ENCODE measurements around the gene SUMF1.
A peak's percentile ranks its signal among the peaks of the same experiment; 100 is the strongest.

The SUMF1 gene

DNA sequence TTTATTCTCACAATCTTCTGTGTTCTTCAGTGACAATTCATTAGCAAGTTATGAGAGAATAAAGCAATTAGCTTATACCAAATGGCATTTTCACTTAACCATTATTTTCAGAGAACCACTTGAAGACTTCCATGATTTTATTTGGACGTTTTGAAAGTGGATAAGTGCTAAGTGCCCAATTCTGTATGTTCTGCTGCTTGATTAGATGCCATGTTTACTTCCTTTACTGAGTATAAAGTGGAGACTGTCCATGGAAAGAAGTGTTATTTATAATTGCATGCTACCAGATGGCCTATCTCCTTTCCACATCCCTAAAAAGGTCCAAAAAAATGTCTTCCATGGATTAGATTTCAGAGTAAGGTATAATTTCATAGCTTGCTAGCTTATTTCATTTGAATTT, 69.6 kb downstream of the SUMF1 start:
- TF ChIP-seq, protein P1, sequence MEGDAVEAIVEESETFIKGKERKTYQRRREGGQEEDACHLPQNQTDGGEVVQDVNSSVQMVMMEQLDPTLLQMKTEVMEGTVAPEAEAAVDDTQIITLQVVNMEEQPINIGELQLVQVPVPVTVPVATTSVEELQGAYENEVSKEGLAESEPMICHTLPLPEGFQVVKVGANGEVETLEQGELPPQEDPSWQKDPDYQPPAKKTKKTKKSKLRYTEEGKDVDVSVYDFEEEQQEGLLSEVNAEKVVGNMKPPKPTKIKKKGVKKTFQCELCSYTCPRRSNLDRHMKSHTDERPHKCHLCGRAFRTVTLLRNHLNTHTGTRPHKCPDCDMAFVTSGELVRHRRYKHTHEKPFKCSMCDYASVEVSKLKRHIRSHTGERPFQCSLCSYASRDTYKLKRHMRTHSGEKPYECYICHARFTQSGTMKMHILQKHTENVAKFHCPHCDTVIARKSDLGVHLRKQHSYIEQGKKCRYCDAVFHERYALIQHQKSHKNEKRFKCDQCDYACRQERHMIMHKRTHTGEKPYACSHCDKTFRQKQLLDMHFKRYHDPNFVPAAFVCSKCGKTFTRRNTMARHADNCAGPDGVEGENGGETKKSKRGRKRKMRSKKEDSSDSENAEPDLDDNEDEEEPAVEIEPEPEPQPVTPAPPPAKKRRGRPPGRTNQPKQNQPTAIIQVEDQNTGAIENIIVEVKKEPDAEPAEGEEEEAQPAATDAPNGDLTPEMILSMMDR (IDR thresholded peaks at IDR 0.05; ENCODE audit: low read depth, low read length): no peak
- H3K4me3 ChIP-seq (ENCODE audit: low read depth, low read length): no peak overlapping the region
- in situ Hi-C loops (cut with HindIII; ENCODE audit: low sequenced_read_pairs): no loop called here
- no peak for DNase-seq (ENCODE audit: low read depth, low spot score)

DNA sequence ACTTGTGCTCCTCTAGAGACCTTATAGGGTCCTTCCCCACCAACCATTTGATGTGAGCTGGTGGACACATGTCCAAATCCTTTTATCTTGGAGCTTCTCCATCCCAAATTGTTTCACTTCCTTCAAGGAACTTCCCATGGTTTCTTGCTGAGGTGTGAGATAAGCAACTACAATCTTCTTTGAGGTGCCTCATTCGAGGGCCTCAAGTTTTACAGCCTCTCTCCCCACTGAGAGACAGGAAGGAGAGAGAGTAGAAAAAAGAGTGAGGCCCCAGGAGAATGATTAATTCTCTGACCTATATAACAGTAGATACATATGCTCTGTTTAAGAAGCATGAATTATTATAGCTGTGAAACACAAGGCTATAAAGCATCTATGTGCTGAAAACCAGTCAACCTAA, 70.5 kb downstream of the SUMF1 start:
- in situ Hi-C loops (cut with HindIII; ENCODE audit: low sequenced_read_pairs): no loop called here

DNA sequence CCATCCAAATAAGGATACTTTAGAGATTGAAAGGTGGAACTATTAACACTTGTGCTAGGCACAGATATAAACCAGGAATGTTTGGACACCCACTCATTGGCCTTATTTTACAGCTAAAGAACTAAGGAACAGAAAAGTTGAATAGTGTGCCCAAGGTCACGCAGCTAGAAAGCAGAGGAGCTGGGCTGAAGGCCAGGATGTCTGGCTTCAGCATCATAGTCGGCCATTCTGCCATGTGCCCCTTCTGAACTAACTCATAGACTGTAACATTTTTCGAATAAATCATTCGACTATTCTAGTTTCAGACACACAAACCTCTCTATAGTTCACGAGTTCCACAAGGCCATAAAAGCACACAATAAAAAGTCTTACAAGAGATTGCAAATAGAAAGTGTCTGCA, 71.1 kb downstream of the SUMF1 start:
- DNase-seq (ENCODE audit: low read depth, low spot score): no peak
- in situ Hi-C loops (cut with HindIII; ENCODE audit: low sequenced_read_pairs): no loop called here
- no peak overlapping the region for H3K4me3 ChIP-seq (ENCODE audit: low read depth, low read length)
- TF ChIP-seq, protein P1 (IDR thresholded peaks at IDR 0.05; ENCODE audit: low read depth, low read length): no peak

More for the DNA sequence above, 70.5 kb downstream of the SUMF1 start:
- no peak for DNase-seq (ENCODE audit: low read depth, low spot score)
- no peak overlapping the region for H3K4me3 ChIP-seq (ENCODE audit: low read depth, low read length)
- TF ChIP-seq, protein P1 (IDR thresholded peaks at IDR 0.05; ENCODE audit: low read depth, low read length): no peak

DNA sequence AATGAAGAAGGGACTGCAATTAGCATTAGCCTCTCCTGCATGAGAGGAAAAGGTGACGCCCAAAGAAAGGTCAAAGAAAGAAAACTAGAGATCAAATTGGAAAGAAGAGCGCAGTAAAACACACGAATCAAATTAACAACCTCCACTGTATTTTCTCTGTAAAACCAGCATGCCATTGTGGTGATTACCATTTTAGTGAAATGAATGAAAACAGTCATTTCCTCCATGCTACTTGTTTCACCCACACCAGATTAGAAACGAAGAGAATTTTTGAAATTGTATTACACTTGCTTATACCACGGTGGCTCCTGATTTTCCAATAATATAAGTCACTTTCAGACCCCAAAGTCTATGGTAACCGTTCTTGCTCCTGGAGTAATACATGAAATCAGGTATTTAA, 71.6 kb downstream of the SUMF1 start:
- in situ Hi-C loops (cut with HindIII; ENCODE audit: low sequenced_read_pairs): no loop called here
- no peak overlapping the region for H3K4me3 ChIP-seq (ENCODE audit: low read depth, low read length)
- DNase-seq (ENCODE audit: low read depth, low spot score): peak; percentile 32
- TF ChIP-seq, protein P1 (IDR thresholded peaks at IDR 0.05; ENCODE audit: low read depth, low read length): no peak

DNA sequence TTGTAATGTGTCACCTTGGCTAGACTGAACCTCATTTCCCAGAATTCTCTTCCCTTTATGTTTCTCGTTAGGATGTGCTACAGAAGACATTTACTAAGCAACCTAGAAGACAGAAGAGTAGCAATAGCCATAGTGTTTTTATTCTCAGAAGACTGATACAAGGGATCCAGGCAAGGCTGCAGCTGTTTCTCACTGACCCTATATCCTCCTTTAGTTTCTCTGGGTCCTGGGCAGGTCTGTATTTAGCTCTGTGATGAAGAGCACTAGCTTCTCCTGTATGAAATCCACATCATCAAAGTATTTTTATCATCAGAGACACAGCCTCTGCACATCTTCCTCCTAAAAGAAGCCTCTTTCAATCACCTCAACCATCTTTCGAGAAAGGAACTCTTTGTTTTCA, 72.5 kb downstream of the SUMF1 start:
- in situ Hi-C loops (cut with HindIII; ENCODE audit: low sequenced_read_pairs): no loop called here
- H3K4me3 ChIP-seq (ENCODE audit: low read depth, low read length): no peak overlapping the region
- DNase-seq (ENCODE audit: low read depth, low spot score): no peak
- TF ChIP-seq, protein P1 (IDR thresholded peaks at IDR 0.05; ENCODE audit: low read depth, low read length): no peak

DNA sequence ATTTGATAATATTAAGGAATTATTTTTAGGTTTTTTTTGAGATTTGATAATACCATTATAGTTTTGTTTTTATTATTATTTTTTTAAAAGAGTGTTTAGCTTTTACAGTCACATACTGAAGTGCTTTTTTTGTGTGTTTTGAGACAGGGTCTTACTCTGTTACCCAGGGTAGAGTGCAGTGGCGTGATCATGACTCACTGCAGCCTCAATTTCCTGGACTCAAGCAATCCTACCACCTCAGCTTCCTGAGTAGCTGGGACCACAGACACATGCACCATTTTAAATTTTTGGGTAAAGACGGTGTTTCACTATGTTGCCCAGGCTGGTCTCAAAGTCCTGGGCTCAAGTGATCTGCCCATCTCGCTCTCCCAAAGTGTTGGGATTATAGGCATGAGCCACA, 73.0 kb downstream of the SUMF1 start:
- H3K4me3 ChIP-seq (ENCODE audit: low read depth, low read length): no peak overlapping the region
- peak; percentile 65 for DNase-seq (ENCODE audit: low read depth, low spot score)
- in situ Hi-C loops (cut with HindIII; ENCODE audit: low sequenced_read_pairs): no loop called here
- TF ChIP-seq, protein P1 (IDR thresholded peaks at IDR 0.05; ENCODE audit: low read depth, low read length): no peak

DNA sequence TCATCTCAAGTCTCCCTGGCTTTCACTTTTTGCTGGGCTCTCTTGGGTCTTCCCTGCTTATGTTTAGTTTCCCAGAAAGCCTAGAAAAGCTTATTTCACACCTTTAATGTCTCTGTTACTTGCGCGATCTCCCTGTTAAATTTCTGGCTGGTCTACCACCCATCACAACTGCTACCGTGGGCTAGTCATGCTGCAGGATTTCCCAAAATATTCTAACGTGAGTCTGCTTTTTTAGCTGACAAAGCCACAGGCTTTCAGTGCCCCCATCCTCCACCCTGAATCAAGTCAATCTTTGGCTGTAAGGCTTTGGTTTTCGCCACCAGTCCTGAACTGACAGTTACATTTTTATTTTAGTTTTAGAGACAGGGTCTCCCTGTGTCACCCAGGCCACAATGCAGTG, 74.1 kb downstream of the SUMF1 start:
- DNase-seq (ENCODE audit: low read depth, low spot score): no peak
- H3K4me3 ChIP-seq (ENCODE audit: low read depth, low read length): no peak overlapping the region
- TF ChIP-seq, protein P1 (IDR thresholded peaks at IDR 0.05; ENCODE audit: low read depth, low read length): no peak
- in situ Hi-C loops (cut with HindIII; ENCODE audit: low sequenced_read_pairs): no loop called here

Measured in astrocyte of the spinal cord (primary cell).